DOHH2 (cell line): ENCODE results near the gene ABTB2.

ENCODE experiments used
- EZH2phosphoT487 ChIP-seq: fragments of 200-600 bp; sonication (generic); IDR thresholded peaks from 2 replicates; pipeline ENCODE4 v1.6.1; 2017; ENCODE audit warnings: borderline replicate concordance, mild to moderate bottlenecking, antibody characterized with exemption, low read length, moderate library complexity, mixed read lengths
- TF ChIP-seq, protein P1 (sequence below): fragments of 200-600 bp; sonication (generic); IDR thresholded peaks from one replicate; pipeline ENCODE4 v1.5.1; 2014; ENCODE audit warnings: antibody characterized with exemption, mild to moderate bottlenecking, low read depth, low read length; ENCODE audit not compliant: poor library complexity, severe bottlenecking

DNA sequence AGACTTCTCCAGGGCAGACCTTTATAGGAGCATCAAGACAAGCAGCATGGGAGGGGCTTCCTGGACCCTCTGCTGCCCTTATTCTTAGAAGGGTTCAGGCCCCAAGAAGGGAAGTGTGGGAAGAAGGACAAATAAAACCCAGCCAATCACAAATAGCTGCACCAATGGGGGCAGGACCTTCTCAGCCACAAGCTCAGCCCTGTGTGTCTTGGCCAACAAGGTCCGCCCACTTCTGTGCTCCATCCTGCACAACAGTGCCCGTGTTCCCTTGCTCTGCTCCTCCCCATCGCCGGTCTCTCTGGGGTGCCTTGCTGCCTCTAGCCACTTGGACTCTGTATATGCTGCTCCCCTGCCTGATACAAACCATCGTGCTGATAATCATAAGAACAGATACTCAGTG lies 166.2 kb downstream of the ABTB2 start:
- TF ChIP-seq, protein P1, sequence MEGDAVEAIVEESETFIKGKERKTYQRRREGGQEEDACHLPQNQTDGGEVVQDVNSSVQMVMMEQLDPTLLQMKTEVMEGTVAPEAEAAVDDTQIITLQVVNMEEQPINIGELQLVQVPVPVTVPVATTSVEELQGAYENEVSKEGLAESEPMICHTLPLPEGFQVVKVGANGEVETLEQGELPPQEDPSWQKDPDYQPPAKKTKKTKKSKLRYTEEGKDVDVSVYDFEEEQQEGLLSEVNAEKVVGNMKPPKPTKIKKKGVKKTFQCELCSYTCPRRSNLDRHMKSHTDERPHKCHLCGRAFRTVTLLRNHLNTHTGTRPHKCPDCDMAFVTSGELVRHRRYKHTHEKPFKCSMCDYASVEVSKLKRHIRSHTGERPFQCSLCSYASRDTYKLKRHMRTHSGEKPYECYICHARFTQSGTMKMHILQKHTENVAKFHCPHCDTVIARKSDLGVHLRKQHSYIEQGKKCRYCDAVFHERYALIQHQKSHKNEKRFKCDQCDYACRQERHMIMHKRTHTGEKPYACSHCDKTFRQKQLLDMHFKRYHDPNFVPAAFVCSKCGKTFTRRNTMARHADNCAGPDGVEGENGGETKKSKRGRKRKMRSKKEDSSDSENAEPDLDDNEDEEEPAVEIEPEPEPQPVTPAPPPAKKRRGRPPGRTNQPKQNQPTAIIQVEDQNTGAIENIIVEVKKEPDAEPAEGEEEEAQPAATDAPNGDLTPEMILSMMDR = no peak
- TF ChIP-seq EZH2phosphoT487 = no peak
